Calu3 (cell line): Measurements from ENCODE around the gene CMTM5. TPM values are rescaled to one million over a fixed set of nuclear protein-coding genes. Genes with fewer than 3 reads are reported as not detected.

Source experiments
- BruUV-seq: library from RNA; stranded (reverse); fragments of 400-500 nt; replicated peaks from 2 replicates; lab custom pipeline; 2021; lab: Mats Ljungman, UMichigan
- CTCF ChIA-PET: fragments of 300-600 bp; sonication (Branson Sonifier 250); formaldehyde crosslinking; loops from one replicate; lab custom pipeline; 2022; ENCODE audit warnings: antibody characterized with exemption; lab: Charles Lee
- DNase-seq: peaks from one replicate; pipeline ENCODE4 v3.0.0; 2022
- H3K27ac Mint-ChIP-seq: one replicate; pipeline ENCODE4 v1.8.0; 2022; ENCODE audit warnings: mixed read lengths; ENCODE audit not compliant: unreplicated experiment
- H3K27me3 Mint-ChIP-seq: one replicate; pipeline ENCODE4 v1.8.0; 2022; ENCODE audit warnings: mixed read lengths; ENCODE audit not compliant: unreplicated experiment
- H3K36me3 Mint-ChIP-seq: one replicate; pipeline ENCODE4 v1.8.0; 2022; ENCODE audit warnings: mild to moderate bottlenecking, moderate library complexity, mixed read lengths; ENCODE audit not compliant: insufficient read depth, unreplicated experiment
- H3K4me1 Mint-ChIP-seq: one replicate; pipeline ENCODE4 v1.8.0; 2022; ENCODE audit warnings: mild to moderate bottlenecking, low read depth, mixed read lengths; ENCODE audit not compliant: unreplicated experiment
- H3K4me3 Mint-ChIP-seq: one replicate; pipeline ENCODE4 v1.8.0; 2022; ENCODE audit warnings: mild to moderate bottlenecking, low read depth, moderate library complexity, mixed read lengths; ENCODE audit not compliant: unreplicated experiment
- H3K9me3 Mint-ChIP-seq: one replicate; pipeline ENCODE4 v1.8.0; 2022; ENCODE audit warnings: low read depth, mixed read lengths; ENCODE audit not compliant: unreplicated experiment
- intact Hi-C: fragments of 100-400 bp; cut with micrococcal nuclease; formaldehyde crosslinking; loops from one replicate; pipeline ENCODE4 v1.10.0; 2022; ENCODE audit not compliant: unreplicated experiment
- total RNA-seq: library from RNA; stranded (reverse); gene quantifications from 2 replicates; pipeline ENCODE4 v1.2.3, GENCODE V29; 2022
- TF ChIP-seq, protein P1 (sequence below): fragments of 200-600 bp; IDR thresholded peaks from one replicate; pipeline ENCODE4 v1.8.0; 2022; ENCODE audit warnings: antibody characterized with exemption; ENCODE audit not compliant: unreplicated experiment

Gene CMTM5
- total RNA-seq, 1 experiment from 2014 or later = not detected

DNA sequence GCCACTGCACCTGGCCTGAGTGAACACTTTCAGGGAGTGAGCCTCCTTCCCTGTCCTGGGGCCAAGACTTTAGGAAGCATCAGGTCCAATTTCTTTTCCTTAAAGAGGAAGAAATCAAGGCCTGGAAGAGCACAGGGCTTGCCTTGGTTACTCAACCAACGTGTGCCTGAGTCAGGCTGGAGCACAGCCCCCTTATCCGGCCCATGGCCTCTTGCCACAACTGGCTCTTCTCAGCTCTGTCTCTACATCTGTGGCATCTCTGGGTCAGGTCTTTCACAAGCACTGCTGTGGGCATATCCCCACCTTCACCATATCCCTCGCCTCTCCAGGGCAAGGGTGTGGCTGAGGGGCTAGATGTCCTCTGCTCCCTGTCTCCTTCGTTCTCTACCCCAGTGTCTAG, 24.4 kb downstream of the CMTM5 start:
- Mint-ChIP-seq H3K9me3 (no peaks in the 10 kb centered on the region), H3K36me3 (no peaks in the 10 kb centered on the region), H3K4me1 (no peaks in the 10 kb centered on the region), H3K4me3 (no peak overlapping the region), H3K27ac (no peak overlapping the region), H3K27me3 (peaks cover 95% of the 10 kb centered on the region)
- TF ChIP-seq, protein P1, sequence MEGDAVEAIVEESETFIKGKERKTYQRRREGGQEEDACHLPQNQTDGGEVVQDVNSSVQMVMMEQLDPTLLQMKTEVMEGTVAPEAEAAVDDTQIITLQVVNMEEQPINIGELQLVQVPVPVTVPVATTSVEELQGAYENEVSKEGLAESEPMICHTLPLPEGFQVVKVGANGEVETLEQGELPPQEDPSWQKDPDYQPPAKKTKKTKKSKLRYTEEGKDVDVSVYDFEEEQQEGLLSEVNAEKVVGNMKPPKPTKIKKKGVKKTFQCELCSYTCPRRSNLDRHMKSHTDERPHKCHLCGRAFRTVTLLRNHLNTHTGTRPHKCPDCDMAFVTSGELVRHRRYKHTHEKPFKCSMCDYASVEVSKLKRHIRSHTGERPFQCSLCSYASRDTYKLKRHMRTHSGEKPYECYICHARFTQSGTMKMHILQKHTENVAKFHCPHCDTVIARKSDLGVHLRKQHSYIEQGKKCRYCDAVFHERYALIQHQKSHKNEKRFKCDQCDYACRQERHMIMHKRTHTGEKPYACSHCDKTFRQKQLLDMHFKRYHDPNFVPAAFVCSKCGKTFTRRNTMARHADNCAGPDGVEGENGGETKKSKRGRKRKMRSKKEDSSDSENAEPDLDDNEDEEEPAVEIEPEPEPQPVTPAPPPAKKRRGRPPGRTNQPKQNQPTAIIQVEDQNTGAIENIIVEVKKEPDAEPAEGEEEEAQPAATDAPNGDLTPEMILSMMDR = no peak
- BruUV-seq = no TSS peak
- DNase-seq = no peak
- CTCF ChIA-PET = no interaction called here
- intact Hi-C loops = no loop called here

DNA sequence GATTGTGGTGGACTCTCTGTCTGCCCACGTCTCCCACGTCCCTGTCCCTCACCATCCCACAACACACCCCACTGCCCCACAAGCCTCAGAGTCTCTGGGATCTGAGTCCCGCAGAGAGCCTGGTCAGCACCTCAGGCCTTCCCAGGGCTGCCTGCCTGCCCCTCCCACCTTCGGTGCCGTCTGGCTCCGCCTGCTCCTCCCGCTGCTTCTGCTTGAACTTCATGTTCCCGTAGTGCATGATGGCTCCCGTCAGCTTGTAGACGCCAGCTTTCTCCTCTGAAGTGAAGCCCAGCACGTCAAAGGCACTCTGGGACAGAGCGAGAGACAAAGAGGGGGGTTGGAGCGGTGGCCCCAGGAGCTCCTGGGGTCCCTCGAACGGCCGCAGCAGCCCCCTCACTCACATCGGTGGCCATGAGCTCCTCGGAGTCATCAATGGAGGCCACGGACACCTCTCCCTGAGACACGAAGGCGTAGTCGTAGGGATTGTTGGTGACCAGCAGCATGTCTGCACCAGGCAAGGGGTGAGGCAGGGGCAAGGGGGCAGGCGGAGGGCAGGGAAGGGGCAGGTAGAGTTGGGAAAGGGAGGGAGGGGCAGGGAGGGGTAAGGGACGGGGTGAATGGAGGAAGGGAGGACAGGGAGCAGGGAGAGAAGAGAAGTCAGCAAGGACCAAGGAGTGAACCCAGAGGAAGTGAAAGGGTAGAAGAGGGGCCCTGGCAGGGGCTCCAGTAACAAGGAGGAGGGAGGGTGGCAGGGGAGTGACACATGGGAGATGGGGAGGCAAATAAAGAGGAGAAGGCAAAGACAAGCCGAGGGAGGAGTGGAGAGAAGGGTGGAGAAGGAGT, 25.7 kb downstream of the CMTM5 start:
- CTCF ChIA-PET = interaction anchor here (0.6 kb wide), 1 partner anchor 27 kb away, joined by 3 read pairs; no protein-coding TSS in a partner anchor
- H3K27me3 Mint-ChIP-seq = peaks cover 95% of the 10 kb centered on the region
- H3K4me3 Mint-ChIP-seq = no peak overlapping the region

DNA sequence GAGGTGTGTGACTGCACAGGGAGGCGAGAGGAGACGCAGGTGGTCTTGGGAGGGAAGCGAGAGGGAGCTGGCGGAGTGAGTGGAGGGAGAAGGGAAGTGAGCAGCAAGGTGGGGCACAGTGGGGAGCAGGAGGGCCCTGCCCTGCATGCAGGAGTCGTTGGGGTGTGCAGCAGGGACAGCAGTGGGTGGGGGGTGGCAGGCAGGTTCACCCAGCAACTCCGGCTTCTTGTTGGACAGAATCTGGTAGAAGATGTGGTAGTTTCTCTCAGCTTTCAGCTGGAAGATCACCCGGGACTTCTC, 26.2 kb downstream of the CMTM5 start:
- H3K27me3 Mint-ChIP-seq = peaks cover 95% of the 10 kb centered on the region
- intact Hi-C loops = no loop called here
- H3K36me3 Mint-ChIP-seq = no peaks in the 10 kb centered on the region
- H3K9me3 Mint-ChIP-seq = no peaks in the 10 kb centered on the region
- CTCF ChIA-PET = no interaction called here
- H3K27ac Mint-ChIP-seq = no peak overlapping the region
- no peaks in the 10 kb centered on the region for H3K4me1 Mint-ChIP-seq
- TF ChIP-seq, protein P1 = no peak
- BruUV-seq = no TSS peak
- no peak overlapping the region for H3K4me3 Mint-ChIP-seq
- no peak for DNase-seq

More for the DNA sequence above, 25.7 kb downstream of the CMTM5 start:
- no peaks in the 10 kb centered on the region for H3K36me3 Mint-ChIP-seq
- H3K9me3 Mint-ChIP-seq = no peaks in the 10 kb centered on the region
- no peak overlapping the region for H3K27ac Mint-ChIP-seq
- BruUV-seq = no TSS peak
- no peak for DNase-seq
- intact Hi-C loops = no loop called here
- TF ChIP-seq, protein P1 = no peak
- no peaks in the 10 kb centered on the region for H3K4me1 Mint-ChIP-seq

DNA sequence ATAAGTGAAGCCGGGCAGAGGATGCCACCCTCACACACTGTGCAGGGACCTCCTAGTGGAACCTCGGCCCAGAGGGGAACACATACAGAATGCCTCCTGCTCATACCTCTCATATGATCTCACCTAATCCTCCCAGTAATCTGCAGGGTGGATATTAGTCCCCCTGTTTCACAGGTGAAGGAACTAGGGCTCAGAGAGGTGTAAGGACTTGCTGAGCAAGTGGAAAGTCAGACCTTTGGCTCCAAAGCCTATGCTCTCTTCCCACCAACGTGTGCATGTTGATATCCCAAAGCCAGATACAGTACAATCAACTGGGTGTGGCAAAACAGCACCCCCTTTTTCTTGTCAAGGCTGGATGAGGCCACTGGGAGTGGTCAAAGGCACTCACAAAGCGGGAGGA, 27.1 kb downstream of the CMTM5 start:
- H3K27ac Mint-ChIP-seq = no peak overlapping the region
- H3K36me3 Mint-ChIP-seq = no peaks in the 10 kb centered on the region
- H3K4me1 Mint-ChIP-seq = no peaks in the 10 kb centered on the region
- intact Hi-C loops = no loop called here
- BruUV-seq = no TSS peak
- no peak overlapping the region for H3K4me3 Mint-ChIP-seq
- no peak for DNase-seq
- H3K27me3 Mint-ChIP-seq = peaks cover 95% of the 10 kb centered on the region
- CTCF ChIA-PET = no interaction called here
- no peaks in the 10 kb centered on the region for H3K9me3 Mint-ChIP-seq
- TF ChIP-seq, protein P1 = no peak
